Fibroblast of peridontal ligament (primary cell): ENCODE results near the gene GPC6.

Experiments used
- DNase-seq: peaks from one replicate; pipeline ENCODE4 v3.0.0-alpha.2; 2010; ENCODE audit errors: extremely low read depth

GPC6 gene

GRCh38 chr13:93834051-93834450, 607.4 kb downstream of the GPC6 start:
- DNase-seq, result no peak

- no peak for DNase-seq
These were observed 616.5 kb downstream of the GPC6 start for GRCh38 chr13:93843082-93843481.

GRCh38 chr13:93847162-93847561, 620.6 kb downstream of the GPC6 start:
- DNase-seq, result peak; percentile 61

- DNase-seq, result no peak
These were observed 621.6 kb downstream of the GPC6 start for GRCh38 chr13:93848247-93848646.

- DNase-seq, result no peak
These were observed 624.6 kb downstream of the GPC6 start for GRCh38 chr13:93851236-93851635.

- DNase-seq, result no peak
These were observed 627.3 kb downstream of the GPC6 start for GRCh38 chr13:93853912-93854311.

- DNase-seq, result peak; percentile 63
These were observed 630.5 kb downstream of the GPC6 start for GRCh38 chr13:93857126-93857525.

- DNase-seq, result peak; percentile 26
These were observed 633.1 kb downstream of the GPC6 start for GRCh38 chr13:93859716-93860115.

- DNase-seq, result peak; percentile 69
These were observed 635.2 kb downstream of the GPC6 start for GRCh38 chr13:93861818-93862217.

GRCh38 chr13:93862259-93862658, 635.7 kb downstream of the GPC6 start:
- peak; percentile 43 for DNase-seq

GRCh38 chr13:93865235-93865634, 638.6 kb downstream of the GPC6 start:
- no peak for DNase-seq

GRCh38 chr13:93867481-93867880, 640.9 kb downstream of the GPC6 start:
- no peak for DNase-seq

GRCh38 chr13:93872376-93872775, 645.8 kb downstream of the GPC6 start:
- no peak for DNase-seq

- no peak for DNase-seq
These were observed 646.3 kb downstream of the GPC6 start for GRCh38 chr13:93872786-93873347.

GRCh38 chr13:93875547-93875946, 648.9 kb downstream of the GPC6 start:
- peak; percentile 46 for DNase-seq

GRCh38 chr13:93876236-93876635, 649.6 kb downstream of the GPC6 start:
- no peak for DNase-seq

GRCh38 chr13:93878675-93879074, 652.1 kb downstream of the GPC6 start:
- no peak for DNase-seq

GRCh38 chr13:93881411-93881810, 654.8 kb downstream of the GPC6 start:
- DNase-seq, result no peak

- DNase-seq, result peak; percentile 31
These were observed 655.6 kb downstream of the GPC6 start for GRCh38 chr13:93882086-93882651.

GRCh38 chr13:93889430-93889951, 662.9 kb downstream of the GPC6 start:
- no peak for DNase-seq

GRCh38 chr13:93899981-93900380, 673.4 kb downstream of the GPC6 start:
- DNase-seq, result no peak

GRCh38 chr13:93900731-93901130, 674.1 kb downstream of the GPC6 start:
- peak; percentile 59 for DNase-seq

GRCh38 chr13:93903909-93904308, 677.3 kb downstream of the GPC6 start:
- DNase-seq, result peak; percentile 49
